ENCODE measurements around the gene LRRC17.

Gene LRRC17

GRCh38 chr7:102988088-102988487 is 75.3 kb downstream of the LRRC17 start:
- no peak for DNase-seq (ENCODE audit: low read depth)

GRCh38 chr7:102988631-102989560 is 76.1 kb downstream of the LRRC17 start:
- no peak for DNase-seq (ENCODE audit: low read depth)

- DNase-seq (ENCODE audit: low read depth) = no peak
Measured at GRCh38 chr7:102990642-102991041, 77.8 kb downstream of the LRRC17 start.

GRCh38 chr7:102991077-102991539 is 78.3 kb downstream of the LRRC17 start:
- DNase-seq (ENCODE audit: low read depth) = no peak

- no peak for DNase-seq (ENCODE audit: low read depth)
Measured at GRCh38 chr7:102991540-102992214, 78.9 kb downstream of the LRRC17 start.

- DNase-seq (ENCODE audit: low read depth) = no peak
Measured at GRCh38 chr7:102992509-102992937, 79.7 kb downstream of the LRRC17 start.

- no peak for DNase-seq (ENCODE audit: low read depth)
Measured at GRCh38 chr7:102992938-102993717, 80.3 kb downstream of the LRRC17 start.

GRCh38 chr7:102993718-102994029 is 80.9 kb downstream of the LRRC17 start:
- no peak for DNase-seq (ENCODE audit: low read depth)

GRCh38 chr7:102994567-102994966 is 81.8 kb downstream of the LRRC17 start:
- no peak for DNase-seq (ENCODE audit: low read depth)
